ENCODE results near the gene TSC2.
"Not testable (repeated sequence)": the region's sequence is repeated elsewhere in the genome, so short reads cannot be mapped to it uniquely, and the experiment has no call there.

TSC2 gene

DNA sequence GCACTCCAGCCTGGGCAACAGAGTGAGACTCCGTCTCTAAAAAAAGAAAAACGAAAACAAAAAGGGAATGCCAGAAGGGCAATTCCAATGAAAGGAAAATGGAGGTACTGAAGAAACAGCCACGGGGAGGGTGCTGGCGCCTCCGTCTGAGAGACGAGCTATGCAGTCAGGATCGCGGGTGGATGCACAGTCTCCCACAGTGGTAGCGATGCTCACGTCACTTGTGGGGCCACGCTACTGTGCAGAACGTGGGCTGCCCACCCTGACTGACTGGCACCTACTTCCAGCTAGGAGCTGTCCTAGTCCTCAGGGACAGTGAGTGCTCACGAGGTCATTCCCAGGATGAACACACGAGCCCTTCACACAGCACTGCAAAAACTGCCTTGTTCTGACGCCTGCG lies 53.8 kb downstream of the TSC2 start:
- DNase-seq (ENCODE audit: low read depth in 2 of 3, low spot score in 1 of 3) = not testable (repeated sequence)

DNA sequence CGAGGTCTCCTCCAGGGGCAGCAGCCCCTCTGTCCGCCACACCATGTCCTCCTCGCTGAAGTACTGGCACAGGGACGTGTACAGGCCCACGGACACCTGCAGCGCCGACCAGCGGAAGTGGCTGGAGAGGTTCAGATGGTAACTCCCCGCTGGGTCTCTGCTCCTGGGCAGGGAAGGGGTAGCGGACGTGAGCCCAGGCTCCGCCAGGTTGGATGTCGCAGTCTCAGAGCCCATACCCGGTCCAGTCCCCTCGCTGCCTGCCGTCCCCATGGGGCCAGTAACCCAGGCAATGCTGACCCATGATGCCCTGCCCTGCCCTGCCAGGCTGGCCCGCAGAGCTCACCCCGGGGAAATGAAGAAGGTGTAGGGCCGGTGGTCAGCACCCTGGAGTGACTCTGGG lies 54.7 kb downstream of the TSC2 start:
- DNase-seq (ENCODE audit: low read depth in 2 of 3, low spot score in 1 of 3) = no peak

- not testable (repeated sequence) for DNase-seq (ENCODE audit: low read depth in 2 of 3, low spot score in 1 of 3)
These were observed 56.7 kb downstream of the TSC2 start for GRCh38 chr16:2104464-2104863.

DNA sequence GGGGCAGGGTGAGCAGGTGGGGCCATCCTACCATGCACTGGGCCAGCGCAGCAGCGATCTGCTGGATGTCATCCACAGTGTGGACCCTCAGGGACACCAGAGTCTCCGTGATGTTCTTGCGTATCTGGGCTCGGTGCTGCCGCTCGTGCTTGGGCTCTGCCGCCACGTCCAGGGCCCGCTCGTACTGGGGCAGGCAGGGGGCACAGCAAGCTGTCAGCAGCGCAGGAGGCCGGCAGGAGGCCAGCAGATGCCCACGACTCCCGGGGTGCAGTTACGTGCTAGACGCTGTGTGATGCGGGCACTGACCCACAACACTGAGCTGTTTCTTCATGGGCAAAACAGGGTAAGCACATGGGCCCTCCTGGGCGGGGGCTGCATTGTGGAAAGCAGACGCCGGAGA lies 57.5 kb downstream of the TSC2 start:
- not testable (repeated sequence) for DNase-seq (ENCODE audit: low read depth in 2 of 3, low spot score in 1 of 3)

DNA sequence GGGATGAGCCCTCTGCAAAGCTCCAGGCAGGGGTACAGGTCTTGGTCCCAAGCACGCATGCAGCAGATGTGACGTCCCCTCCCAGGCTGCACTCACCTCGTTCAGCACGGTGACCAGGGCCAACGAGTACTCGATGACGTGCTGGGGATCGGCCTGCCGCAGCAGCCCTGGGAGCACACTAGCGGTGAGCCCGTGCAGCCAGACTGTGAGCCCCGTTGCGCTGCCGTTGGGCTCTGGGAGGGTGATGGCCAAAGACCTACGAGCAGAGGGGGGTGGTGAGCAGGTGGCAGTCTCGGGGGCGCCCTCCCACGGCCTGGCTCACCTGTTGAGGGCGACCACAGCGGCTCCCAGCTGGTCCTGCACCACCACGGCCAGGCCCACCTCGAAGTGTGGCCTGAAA lies 58.0 kb downstream of the TSC2 start:
- DNase-seq (ENCODE audit: low read depth in 2 of 3, low spot score in 1 of 3) = not testable (repeated sequence)

DNA sequence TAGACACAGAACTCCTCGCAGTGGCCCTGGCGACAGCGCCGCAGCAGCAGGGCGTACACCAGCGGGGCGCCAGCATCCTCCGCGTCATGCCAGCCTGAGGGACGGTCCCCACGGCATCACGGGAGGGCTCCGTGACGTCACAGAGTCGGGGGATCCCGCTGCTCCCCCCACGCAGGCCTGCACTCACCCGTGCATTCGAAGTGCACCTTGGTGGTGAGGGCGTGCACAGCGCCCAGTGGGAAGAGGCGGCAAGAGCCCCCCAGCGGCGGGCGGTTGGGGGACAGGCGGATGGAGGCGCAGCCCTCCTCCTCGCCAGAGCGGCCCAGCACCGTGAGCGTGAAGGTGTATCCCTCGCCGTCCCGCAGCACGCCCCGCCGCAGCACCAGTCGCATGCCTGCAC lies 58.4 kb downstream of the TSC2 start:
- DNase-seq (ENCODE audit: low read depth in 2 of 3, low spot score in 1 of 3) = not testable (repeated sequence)

DNA sequence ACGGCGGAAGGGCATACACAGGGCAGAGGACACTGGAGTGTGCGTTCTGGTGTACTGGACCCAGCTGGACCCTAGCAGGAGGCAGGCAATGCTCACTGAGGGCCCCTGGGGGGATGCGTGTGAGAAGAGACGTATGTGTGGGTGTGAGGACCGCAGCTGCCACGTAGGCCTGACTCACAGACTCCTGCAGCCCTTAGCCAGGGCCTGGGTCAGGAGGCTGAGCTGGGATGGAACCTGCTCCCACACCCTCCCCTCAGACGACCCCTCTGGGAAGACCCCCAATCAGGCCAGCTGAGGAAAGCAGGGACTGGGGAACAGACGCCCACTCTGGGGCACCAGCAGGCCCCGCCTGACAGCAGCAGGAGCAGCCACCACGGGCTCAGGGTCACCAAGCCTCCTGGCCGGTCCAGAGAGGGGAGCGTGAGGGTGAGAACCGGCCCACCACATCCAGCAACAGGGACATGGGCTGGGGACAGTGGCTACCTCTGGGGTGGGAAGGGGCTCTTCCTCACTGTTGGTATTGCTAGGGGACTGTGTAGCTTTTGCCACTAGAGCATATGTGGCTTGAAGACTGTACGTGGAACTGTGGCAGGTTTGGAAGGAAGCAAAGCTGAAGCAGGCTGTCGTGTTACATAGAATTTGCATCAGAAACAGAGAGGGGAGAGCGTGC lies 59.5 kb downstream of the TSC2 start:
- DNase-seq (ENCODE audit: low read depth in 2 of 3, low spot score in 1 of 3) = not testable (repeated sequence)

- not testable (repeated sequence) for DNase-seq (ENCODE audit: low read depth in 2 of 3, low spot score in 1 of 3)
These were observed 60.0 kb downstream of the TSC2 start for GRCh38 chr16:2107791-2108125.

DNA sequence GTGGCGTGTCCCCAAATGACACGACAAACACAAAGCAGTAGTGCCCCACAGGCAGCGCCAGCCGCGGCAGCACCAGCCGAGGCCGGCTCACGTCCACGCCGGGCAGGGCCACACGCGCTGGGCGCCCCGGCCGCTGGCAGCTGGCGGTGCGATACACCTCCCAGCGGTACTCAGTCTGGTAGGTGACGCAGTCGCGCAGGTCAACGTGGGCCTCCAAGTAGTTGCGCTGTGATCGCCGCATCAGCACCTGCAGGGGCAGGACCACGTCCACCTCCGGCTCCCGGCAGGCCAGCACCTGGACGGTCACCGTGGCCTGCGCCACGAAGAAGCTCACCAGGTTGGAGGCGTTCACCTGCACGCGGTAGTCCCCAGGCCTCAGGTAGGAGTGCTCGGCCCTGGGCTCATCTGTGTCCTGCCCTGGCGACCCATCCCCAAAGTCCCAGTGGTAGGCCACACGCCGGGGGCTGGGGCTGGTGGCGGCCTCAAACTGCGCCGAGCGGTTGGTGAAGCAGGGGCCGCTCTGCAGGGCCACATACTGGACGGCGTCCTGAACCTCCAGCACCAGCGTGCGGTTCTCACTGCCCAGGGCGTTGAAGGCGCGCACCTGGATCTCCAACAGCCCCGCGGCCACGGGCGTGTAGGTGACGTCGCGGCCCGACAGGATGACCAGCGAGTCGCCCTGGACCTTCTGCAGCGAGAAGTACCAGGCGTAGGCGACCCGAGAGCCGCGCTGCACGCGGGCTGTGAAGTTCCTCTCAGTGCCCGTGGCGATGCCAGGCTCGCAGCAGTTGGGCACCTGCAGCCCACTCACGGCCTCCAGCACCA lies 60.9 kb downstream of the TSC2 start:
- DNase-seq (ENCODE audit: low read depth in 2 of 3, low spot score in 1 of 3) = not testable (repeated sequence)

GRCh38 chr16:2109271-2109580 lies 61.4 kb downstream of the TSC2 start:
- DNase-seq (ENCODE audit: low read depth in 2 of 3, low spot score in 1 of 3) = not testable (repeated sequence)

DNA sequence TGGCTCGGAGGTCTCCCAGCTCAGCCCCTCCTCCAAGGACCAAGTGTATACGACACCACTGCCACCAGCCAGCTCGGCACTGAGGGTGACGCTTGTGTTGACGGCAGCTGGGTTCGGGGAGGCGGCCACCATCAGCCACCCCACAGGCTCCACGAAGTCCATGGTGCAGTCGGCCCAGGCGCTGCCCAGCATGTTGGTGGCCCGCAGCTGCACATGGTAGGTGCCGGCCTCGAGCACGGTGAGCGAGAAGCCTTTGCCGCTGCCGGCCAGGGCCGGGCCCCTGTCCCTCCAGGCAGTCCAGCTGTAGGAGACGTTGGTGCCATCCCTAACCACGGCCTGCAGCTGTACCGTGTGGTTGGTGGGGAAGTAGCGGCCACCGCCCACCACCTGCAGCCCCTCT lies 62.1 kb downstream of the TSC2 start:
- DNase-seq (ENCODE audit: low read depth in 2 of 3, low spot score in 1 of 3) = not testable (repeated sequence)

DNA sequence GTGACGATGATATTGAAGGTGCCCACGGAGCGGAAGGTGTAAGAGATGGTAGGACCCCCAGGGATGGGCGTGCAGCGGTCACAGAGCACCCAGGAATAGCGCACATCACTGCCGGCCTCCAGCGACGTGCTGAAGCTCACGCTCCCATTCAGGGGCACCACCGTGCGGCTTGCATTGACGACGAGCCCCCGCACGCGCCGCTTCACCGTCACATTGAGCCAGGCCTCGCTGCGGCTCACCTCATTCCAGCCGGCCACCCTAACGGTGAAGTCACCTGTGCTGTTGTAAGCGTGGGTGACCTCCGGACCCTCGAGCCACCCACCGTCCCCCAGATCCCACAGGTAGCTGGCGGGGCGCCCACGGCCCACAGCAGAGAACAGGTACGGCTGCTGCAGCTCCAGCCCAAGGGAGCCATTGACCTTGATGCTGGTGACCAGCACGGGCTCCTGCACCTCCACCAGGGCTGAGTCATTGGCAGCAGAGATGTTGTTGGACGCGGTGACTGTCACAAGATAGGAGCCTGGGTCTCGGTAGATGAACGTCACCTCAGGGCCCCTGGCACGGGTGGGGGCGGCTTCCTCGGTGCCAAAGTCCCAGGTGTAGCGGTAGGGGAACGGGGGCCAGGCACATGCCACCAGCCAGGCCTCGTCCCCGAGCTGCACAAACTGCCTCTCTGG lies 62.7 kb downstream of the TSC2 start:
- not testable (repeated sequence) for DNase-seq (ENCODE audit: low read depth in 2 of 3, low spot score in 1 of 3)

DNA sequence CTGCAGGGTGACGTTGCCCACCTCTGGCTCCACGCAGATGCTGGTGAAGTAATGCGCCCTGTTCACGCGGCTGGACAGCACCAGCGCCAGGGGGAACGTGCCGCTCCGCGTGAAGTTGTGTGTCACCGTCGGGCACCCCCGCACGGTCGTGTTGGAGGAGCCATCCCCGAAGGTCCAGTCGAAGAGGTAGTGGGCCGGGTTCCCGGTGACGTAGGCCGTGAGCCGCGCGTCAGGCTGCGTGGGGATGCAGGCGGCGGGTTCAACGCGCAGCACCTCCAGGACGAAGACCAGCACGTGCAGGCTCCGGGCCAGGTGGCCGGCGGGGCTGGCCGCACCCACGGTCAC lies 63.2 kb downstream of the TSC2 start:
- DNase-seq (ENCODE audit: low read depth in 2 of 3, low spot score in 1 of 3) = not testable (repeated sequence)

GRCh38 chr16:2111412-2112335 lies 63.9 kb downstream of the TSC2 start:
- not testable (repeated sequence) for DNase-seq (ENCODE audit: low read depth in 2 of 3, low spot score in 1 of 3)

DNA sequence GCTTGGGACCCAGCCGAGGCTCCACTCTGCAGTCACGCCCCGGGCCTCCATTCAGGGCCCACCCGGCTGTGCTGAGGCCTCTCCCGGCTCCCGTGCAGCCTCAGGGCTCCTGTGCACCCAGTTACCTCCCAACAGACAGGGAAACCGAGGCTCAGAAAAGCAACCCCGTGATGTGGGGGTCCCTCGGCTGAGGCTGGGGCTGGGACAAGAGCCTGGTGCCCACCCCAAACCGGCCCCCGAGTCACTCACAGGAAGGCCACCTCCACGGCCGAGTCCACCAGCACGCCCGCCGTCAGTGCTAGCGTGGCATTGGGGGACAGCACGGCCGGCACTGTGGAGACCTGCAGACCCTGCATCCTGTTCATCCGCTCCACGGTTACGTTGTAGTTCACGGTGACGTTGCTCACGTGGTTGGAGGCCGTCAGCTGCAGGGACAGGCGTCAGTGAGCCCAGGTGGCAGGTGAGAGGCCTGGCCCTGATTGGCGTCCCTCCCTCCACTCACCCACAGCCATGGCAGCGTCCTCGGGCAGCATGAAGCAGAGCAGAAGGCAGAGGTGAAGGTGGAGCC lies 64.8 kb downstream of the TSC2 start:
- not testable (repeated sequence) for DNase-seq (ENCODE audit: low read depth in 2 of 3, low spot score in 1 of 3)

DNA sequence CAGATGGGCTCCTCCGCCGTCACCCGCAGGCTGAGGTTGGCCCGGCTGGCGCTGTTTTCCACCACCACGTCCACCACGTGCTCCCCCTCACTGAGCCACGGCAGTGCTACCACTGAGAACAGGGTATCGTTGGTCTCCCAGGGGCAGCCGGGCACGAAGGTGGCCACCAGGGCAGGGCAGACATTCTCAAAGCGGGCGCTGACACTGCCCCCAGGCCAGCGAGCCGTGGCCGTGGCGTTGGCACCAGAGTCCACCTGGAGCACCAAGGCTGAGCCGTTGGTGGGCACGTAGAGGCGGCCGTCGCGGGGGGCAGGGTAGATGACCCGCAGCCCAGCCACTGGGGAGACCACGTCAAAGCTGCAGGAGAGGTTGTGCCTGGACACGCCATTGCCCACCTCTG lies 66.4 kb downstream of the TSC2 start:
- not testable (repeated sequence) for DNase-seq (ENCODE audit: low read depth in 2 of 3, low spot score in 1 of 3)

DNA sequence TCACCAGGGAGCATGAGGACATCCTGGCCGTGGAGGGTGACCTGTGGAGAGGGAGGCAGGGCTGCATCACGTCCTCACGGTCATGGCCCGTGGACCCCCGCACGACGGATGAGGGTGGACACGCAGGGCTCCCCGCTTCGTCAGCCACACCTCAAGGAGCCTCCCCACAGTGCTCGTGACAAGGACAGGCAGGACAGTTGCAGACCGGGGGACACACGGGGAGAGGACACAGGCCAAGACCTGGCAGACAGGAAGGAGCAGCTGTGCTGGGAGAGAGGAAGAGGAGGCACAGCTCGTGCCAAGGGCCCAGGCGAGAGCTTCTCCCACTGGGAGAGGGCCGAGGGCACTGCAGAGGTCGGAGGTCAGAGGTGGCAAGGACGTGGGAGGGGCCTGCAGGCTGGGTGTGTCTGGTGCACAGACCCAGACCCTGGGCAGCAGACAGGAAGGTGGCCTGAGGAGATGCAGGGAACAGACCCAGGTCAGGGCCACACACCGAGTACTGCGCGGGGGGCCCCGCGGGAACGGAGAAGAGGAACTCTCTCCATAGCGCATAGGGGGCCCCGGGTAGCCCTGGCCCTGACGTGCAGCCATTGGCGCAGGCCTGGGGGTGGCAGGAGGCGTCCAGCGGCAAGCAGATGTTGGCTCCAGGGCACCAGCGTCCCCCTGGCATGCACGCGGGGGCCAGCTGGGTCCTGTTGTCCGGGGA lies 67.3 kb downstream of the TSC2 start:
- not testable (repeated sequence) for DNase-seq (ENCODE audit: low read depth in 2 of 3, low spot score in 1 of 3)

- DNase-seq (ENCODE audit: low read depth in 2 of 3, low spot score in 1 of 3) = no peak
These were observed 67.8 kb downstream of the TSC2 start for GRCh38 chr16:2115591-2115973.

- not testable (repeated sequence) for DNase-seq (ENCODE audit: low read depth in 2 of 3, low spot score in 1 of 3)
These were observed 68.6 kb downstream of the TSC2 start for GRCh38 chr16:2116428-2116827.

DNA sequence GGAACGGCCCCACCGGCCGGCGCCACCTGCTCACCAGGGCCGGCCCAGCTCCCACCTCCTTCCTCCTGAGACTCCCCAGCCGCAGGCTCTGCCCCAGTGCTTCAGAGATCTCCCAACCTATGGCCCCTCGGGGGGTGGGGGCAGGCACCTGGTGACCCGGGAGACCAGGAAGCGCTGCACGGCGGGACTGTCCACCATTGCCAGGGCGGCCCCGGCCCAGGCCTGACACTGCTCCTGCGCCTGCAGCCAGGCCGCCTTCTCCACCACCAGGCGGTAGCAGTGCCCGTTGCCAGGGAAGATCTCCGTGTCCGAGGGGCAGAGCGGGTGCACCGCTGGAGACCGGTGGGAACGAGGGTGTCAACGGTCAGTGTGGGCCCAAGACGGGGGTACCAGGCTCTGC lies 69.6 kb downstream of the TSC2 start:
- not testable (repeated sequence) for DNase-seq (ENCODE audit: low read depth in 2 of 3, low spot score in 1 of 3)

All from stimulated activated CD4-positive, alpha-beta T cell treated with anti-CD3 and anti-CD28 coated beads, Interleukin-12 subunit alpha, Interleukin-12 subunit beta, amount 100 ng/mL, for 48 hours (primary cell).